Lung (tissue), 12 donors: ENCODE results near the gene PLEKHN1. TPM values are rescaled to one million over a fixed set of nuclear protein-coding genes. Genes with fewer than 3 reads are reported as not detected.

Source experiments
- ATAC-seq: fragments of 200-7000 bp; cut with Tn5 transposase; one replicate; pipeline ENCODE4 v1.9.1; 2020; ENCODE audit warnings: moderate number of reproducible peaks; ENCODE audit not compliant: insufficient read depth, low FRiP score
- DNase-seq, 3 donors: peaks; one replicate each; pipeline ENCODE4 v3.0.0-alpha.2; 2013 to 2017
- H3K27ac ChIP-seq, 2 donors: one replicate each; pipeline ENCODE4 v1.5.1; 2013; ENCODE audit warnings: mild to moderate bottlenecking in 2 of 2, moderate library complexity in 2 of 2, control low read depth in 1 of 2, inconsistent platforms in 1 of 2, low read depth in 1 of 2, low read length in 1 of 2
- H3K27me3 ChIP-seq, 3 donors: one replicate each; pipeline ENCODE4 v1.5.1; 2013; ENCODE audit warnings: low read length in 2 of 3; ENCODE audit not compliant: control insufficient read depth in 3 of 3, insufficient read depth in 3 of 3
- H3K36me3 ChIP-seq, 4 donors: one replicate each; pipeline ENCODE4 v1.5.1; 2013; ENCODE audit warnings: low read length in 4 of 4, mild to moderate bottlenecking in 1 of 4, moderate library complexity in 1 of 4; ENCODE audit not compliant: control insufficient read depth in 4 of 4, insufficient read depth in 4 of 4
- H3K4me1 ChIP-seq, 5 donors: one replicate each; pipeline ENCODE4 v1.5.1; 2013; ENCODE audit warnings: low read length in 5 of 5, mild to moderate bottlenecking in 2 of 5, moderate library complexity in 1 of 5; ENCODE audit not compliant: control insufficient read depth in 5 of 5, insufficient read depth in 5 of 5
- H3K4me3 ChIP-seq: one replicate; pipeline ENCODE4 v1.5.1; 2013; ENCODE audit warnings: mild to moderate bottlenecking, control low read depth, moderate library complexity
- H3K9ac ChIP-seq, 2 donors: one replicate each; pipeline ENCODE4 v1.5.1; 2013; ENCODE audit warnings: low read length in 2 of 2, control low read depth in 1 of 2; ENCODE audit not compliant: insufficient read depth in 1 of 2
- H3K9me3 ChIP-seq, 4 donors: one replicate each; pipeline ENCODE4 v1.5.1; 2013; ENCODE audit warnings: low read length in 3 of 4, mild to moderate bottlenecking in 1 of 4, moderate library complexity in 1 of 4; ENCODE audit not compliant: control insufficient read depth in 4 of 4, insufficient read depth in 3 of 4
- CTCF ChIP-seq: IDR thresholded peaks from 2 replicates; pipeline ENCODE4 v1.5.1; 2012; ENCODE audit warnings: mild to moderate bottlenecking; ENCODE audit errors: control extremely low read depth, extremely low read depth
- WGBS, 2 donors: extraction: QIAGEN DNeasy Blood & Tissue Kit; methylation state at CpG; one replicate each; pipeline ENCODE4 v1.1.7; 2013; 5-methylcytosine and 5-hydroxymethylcytosine counted together
- polyA plus RNA-seq, 2 donors: library from polyadenylated mRNA; stranded (reverse); fragments of 200-250 nt; gene quantifications; one replicate each; pipeline ENCODE4 v1.2.1, GENCODE V29; 2013
- total RNA-seq, 2 donors: library from RNA; depleted of rRNA in 1 of 2; stranded (reverse); fragments of >200 nt in 1 of 2; gene quantifications; one replicate each; pipeline ENCODE4 v1.2.1, GENCODE V29; 2014 to 2021
- donor health status: control.
- donor health status: control.
- donor health status: Bipolar disorder and iron deficiency.
- donor health status: healthy.
- donor health status: DM: yes; HTN: yes; CAD: no.

The PLEKHN1 gene
- total and polyA plus RNA-seq, 4 donors: 2.0 to 5.1 (median 2.4) TPM

GRCh38 chr1:974293-974640 lies 8.0 kb downstream of the PLEKHN1 start:
- H3K27ac ChIP-seq: no peak overlapping the region
- ATAC-seq: no peak
- no peak overlapping the region for H3K9ac ChIP-seq
- H3K9me3 ChIP-seq: no peaks in the 10 kb centered on the region
- DNase-seq: no peak
- H3K36me3 ChIP-seq: no peaks in the 10 kb centered on the region
- H3K4me1 ChIP-seq: peaks cover 0 to 6% (median 0%) of the 10 kb centered on the region in 5 donors
- no peak for TF ChIP-seq CTCF
- peaks cover 0 to 36% (median 11%) of the 10 kb centered on the region in 3 donors for H3K27me3 ChIP-seq
- H3K4me3 ChIP-seq: no peak overlapping the region
- WGBS, 2 donors: 85 to 88% methylated on average over 10 to 11 of the region's 11 CpGs

- Histone ChIP-seq H3K4me3 (no peak overlapping the region), H3K9ac (no peak overlapping the region), H3K27ac (no peak overlapping the region), H3K4me1 (peaks cover 0 to 6% (median 0%) of the 10 kb centered on the region in 5 donors), H3K9me3 (no peaks in the 10 kb centered on the region), H3K36me3 (no peaks in the 10 kb centered on the region), H3K27me3 (peaks cover 0 to 31% (median 6%) of the 10 kb centered on the region in 3 donors)
- no peak for TF ChIP-seq CTCF
- DNase-seq (no peak), ATAC-seq (no peak)
- WGBS, 2 donors: 72 to 81% methylated on average over 17 of the region's 17 CpGs
Observed at GRCh38 chr1:974687-975328, 8.5 kb downstream of the PLEKHN1 start.

- Histone ChIP-seq H3K27ac (no peak overlapping the region), H3K36me3 (no peaks in the 10 kb centered on the region), H3K27me3 (peaks cover 0 to 25% (median 1%) of the 10 kb centered on the region in 3 donors), H3K4me1 (peaks cover 0 to 6% (median 0%) of the 10 kb centered on the region in 5 donors), H3K9ac (no peak overlapping the region), H3K9me3 (peaks cover 0 to 2% (median 0%) of the 10 kb centered on the region in 4 donors), H3K4me3 (no peak overlapping the region)
- WGBS, 2 donors: 65 to 82% methylated on average over 7 to 9 of the region's 9 CpGs
- no peak for ATAC-seq
- no peak for DNase-seq
- TF ChIP-seq CTCF: no peak
Observed at GRCh38 chr1:975365-975764, 9.1 kb downstream of the PLEKHN1 start.
